Subcutaneous abdominal adipose tissue (tissue), 5 donors: ENCODE measurements around the gene SERPINB6.
"Not testable (repeated sequence)": the region's sequence is repeated elsewhere in the genome, so short reads cannot be mapped to it uniquely, and the experiment has no call there.

Source experiments
- H3K27ac ChIP-seq: one replicate; pipeline ENCODE4 v1.7.0; 2013; ENCODE audit warnings: low read depth, mild to moderate bottlenecking, inconsistent platforms, low read length, moderate library complexity
- H3K27me3 ChIP-seq, 5 donors: one replicate each; pipeline ENCODE4 v1.7.0; 2013; ENCODE audit warnings: low read length in 5 of 5, inconsistent platforms in 1 of 5; ENCODE audit not compliant: control insufficient read depth in 5 of 5, insufficient read depth in 4 of 5
- H3K36me3 ChIP-seq, 5 donors: one replicate each; pipeline ENCODE4 v1.7.0; 2013; ENCODE audit warnings: low read length in 5 of 5; ENCODE audit not compliant: control insufficient read depth in 5 of 5, insufficient read depth in 5 of 5
- H3K4me1 ChIP-seq, 5 donors: one replicate each; pipeline ENCODE4 v1.7.0; 2013; ENCODE audit warnings: low read length in 5 of 5, mild to moderate bottlenecking in 3 of 5, moderate library complexity in 1 of 5; ENCODE audit not compliant: control insufficient read depth in 5 of 5, insufficient read depth in 5 of 5
- H3K4me3 ChIP-seq, 5 donors: one replicate each; pipeline ENCODE4 v1.7.0; 2013; ENCODE audit warnings: low read length in 5 of 5, low read depth in 1 of 5
- H3K9ac ChIP-seq, 5 donors: one replicate each; pipeline ENCODE4 v1.7.0; 2013; ENCODE audit warnings: low read length in 5 of 5, mild to moderate bottlenecking in 4 of 5, moderate library complexity in 3 of 5
- H3K9me3 ChIP-seq, 5 donors: one replicate each; pipeline ENCODE4 v1.7.0; 2013; ENCODE audit warnings: low read length in 5 of 5; ENCODE audit not compliant: control insufficient read depth in 5 of 5
- donor health status: healthy.
- donor health status: healthy.
- donor health status: healthy.
- donor health status: healthy.
- donor health status: healthy.

The SERPINB6 gene

DNA sequence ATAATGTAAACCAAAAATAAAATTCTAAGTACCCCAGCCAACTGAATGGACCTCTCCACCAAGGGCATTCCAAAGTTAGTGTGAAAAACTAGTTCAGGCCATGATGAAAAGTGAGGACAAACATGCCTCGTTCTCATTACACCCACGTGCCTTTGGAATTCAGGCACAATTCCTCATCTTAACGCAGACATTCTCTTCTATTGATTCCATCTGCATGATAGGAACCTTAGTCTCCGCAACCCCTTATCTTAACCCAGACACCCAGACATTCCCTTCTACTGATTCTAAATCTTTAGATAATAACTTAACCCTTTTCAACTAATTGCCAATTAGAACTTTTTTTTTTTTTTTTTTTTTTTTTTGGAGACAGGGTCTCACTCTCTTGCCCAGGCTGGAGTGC, 7.6 kb upstream of the SERPINB6 start:
- H3K27me3 ChIP-seq, result peaks cover 0 to 3% (median 0%) of the 10 kb centered on the region in 5 donors
- no peaks in the 10 kb centered on the region for H3K9me3 ChIP-seq
- H3K9ac ChIP-seq, result no peak overlapping the region
- peaks cover 4 to 35% (median 22%) of the 10 kb centered on the region in 5 donors for H3K4me1 ChIP-seq
- H3K4me3 ChIP-seq, result no peak overlapping the region
- no peaks in the 10 kb centered on the region for H3K36me3 ChIP-seq
- no peak overlapping the region for H3K27ac ChIP-seq

DNA sequence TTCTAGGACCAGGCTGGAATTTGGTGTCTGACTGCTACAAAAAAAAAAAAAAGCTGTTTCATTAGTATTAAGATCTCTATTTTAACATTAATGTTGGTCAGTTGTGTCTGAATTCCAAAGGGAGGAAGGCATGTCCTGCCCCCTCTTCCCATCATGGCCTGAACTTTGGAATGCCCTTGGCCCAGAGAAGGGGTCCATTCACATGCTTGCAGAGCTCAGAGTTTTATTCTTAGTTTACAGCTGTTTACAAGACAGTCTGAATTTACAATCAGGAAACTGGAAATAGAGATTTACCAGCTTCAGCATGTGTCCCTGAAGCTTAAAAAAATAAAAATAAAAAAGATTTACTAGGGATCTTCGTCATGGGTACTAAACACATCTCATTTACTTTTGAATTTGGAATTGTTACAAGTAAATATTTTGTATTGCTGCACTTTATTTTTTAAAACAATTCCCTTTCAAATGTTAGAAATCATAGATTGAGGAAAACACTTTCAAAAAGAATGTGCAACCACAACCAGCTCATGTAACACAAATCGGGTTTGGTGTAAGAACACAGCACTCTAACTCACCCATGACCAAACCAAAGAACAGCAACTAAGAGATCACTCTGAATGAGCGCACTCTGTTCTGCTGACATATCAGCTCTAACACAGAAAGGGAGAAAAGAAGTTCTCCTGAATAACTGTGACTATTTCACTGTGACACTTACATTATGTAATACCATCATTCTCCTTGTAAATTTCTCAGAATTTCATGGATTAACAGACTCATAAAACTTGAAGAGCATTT, 6.6 kb upstream of the SERPINB6 start:
- H3K9me3 ChIP-seq, result no peaks in the 10 kb centered on the region
- H3K27ac ChIP-seq, result no peak overlapping the region
- H3K9ac ChIP-seq, result no peak overlapping the region
- no peaks in the 10 kb centered on the region for H3K36me3 ChIP-seq
- H3K4me1 ChIP-seq, result peaks cover 4 to 35% (median 22%) of the 10 kb centered on the region in 5 donors
- H3K4me3 ChIP-seq, result no peak overlapping the region
- peaks cover 0 to 3% (median 0%) of the 10 kb centered on the region in 5 donors for H3K27me3 ChIP-seq

DNA sequence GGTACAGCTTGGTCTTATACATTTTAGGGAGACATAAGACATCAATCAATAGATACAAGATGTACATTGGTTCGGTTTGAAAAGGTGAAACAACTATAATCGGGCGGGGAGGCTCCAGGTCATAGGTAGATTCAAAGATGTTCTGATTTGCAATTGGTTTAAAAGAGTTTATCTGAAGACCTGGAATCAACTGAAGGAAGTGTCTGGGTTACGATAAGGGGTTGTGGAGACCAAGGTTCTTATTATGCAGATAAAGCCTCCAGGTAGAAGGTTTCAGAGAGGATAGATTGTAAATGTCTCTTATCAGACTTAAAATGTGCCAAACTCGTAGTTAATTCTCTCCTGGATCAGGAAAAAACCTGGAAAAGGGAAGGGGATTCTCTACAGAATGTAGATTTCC, 5.9 kb upstream of the SERPINB6 start:
- Histone ChIP-seq H3K9ac (no peak overlapping the region), H3K36me3 (no peaks in the 10 kb centered on the region), H3K4me1 (peaks cover 4 to 29% (median 18%) of the 10 kb centered on the region in 5 donors), H3K27me3 (peaks cover 0 to 3% (median 0%) of the 10 kb centered on the region in 5 donors), H3K4me3 (no peak overlapping the region), H3K27ac (no peak overlapping the region), H3K9me3 (no peaks in the 10 kb centered on the region)

DNA sequence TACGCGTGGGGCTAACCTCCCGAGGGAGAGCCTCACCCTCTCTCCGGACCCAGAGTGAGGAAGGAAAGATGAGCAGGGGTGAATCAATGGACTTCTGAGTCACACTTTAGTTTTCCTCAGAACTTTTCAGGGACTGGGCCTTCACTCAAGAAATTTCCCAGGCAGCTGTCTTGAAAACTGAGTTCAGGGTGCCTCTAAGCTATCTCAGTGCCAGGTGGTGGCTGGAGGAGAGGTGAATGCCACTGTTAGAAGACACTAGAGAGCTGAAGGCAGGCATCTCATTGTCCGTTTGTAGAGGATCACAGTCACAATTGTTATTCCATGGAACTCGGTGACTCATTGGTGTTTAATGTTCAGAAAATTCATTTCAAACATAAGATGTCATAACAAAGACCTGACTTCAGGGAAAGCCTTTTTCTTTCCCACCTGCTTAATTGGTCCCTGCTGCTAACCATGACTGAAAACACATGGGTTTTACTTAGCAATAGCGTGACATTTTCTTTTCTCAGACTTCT, 5.3 kb upstream of the SERPINB6 start:
- Histone ChIP-seq H3K4me1 (peaks cover 3 to 27% (median 16%) of the 10 kb centered on the region in 5 donors), H3K4me3 (no peak overlapping the region), H3K9me3 (no peaks in the 10 kb centered on the region), H3K27me3 (peaks cover 0 to 2% (median 0%) of the 10 kb centered on the region in 5 donors), H3K36me3 (no peaks in the 10 kb centered on the region), H3K9ac (no peak overlapping the region), H3K27ac (no peak overlapping the region)

DNA sequence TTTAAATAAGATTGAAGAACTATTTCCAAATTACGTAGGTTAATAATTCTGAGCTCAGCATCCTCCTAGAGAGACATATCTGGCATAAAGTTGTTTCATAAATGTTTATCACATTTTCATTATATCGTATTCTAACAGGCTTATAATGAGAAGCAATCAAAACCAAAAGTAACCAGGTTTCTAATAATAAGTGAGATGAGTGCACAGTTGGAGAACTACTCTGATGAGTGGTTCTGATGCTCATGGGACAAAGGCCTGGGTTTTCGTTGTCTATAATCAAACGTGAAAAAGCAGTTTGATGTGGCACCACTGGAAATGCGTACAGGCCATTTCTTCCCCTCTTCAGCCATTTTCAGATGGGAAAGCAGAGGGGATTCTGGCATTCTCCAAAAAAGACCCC, 4.7 kb upstream of the SERPINB6 start:
- Histone ChIP-seq H3K9me3 (no peaks in the 10 kb centered on the region), H3K4me1 (peaks cover 0 to 22% (median 12%) of the 10 kb centered on the region in 5 donors), H3K27ac (no peak overlapping the region), H3K4me3 (no peak overlapping the region), H3K9ac (no peak overlapping the region), H3K36me3 (no peaks in the 10 kb centered on the region), H3K27me3 (no peaks in the 10 kb centered on the region)

DNA sequence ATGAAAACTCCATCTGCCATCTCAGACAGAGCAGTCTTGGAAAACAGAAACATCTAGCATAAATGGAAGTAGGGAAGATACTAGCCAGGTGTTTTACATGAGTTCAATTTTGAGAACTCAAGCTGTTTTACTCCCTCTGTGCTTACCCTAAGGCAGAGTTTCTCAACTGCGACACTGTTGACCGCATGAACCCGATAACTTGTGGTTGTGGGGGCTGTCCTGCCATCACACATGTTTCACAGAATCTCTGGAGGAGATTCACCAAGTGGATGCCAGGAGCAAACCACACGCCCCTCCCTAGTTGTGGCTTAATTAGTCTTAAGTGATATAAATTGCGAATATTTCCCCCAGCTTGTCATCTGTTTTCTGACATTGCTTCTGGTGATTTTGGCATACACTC, 2.3 kb upstream of the SERPINB6 start:
- no peaks in the 10 kb centered on the region for H3K27me3 ChIP-seq
- no peak overlapping the region for H3K27ac ChIP-seq
- H3K9me3 ChIP-seq, result no peaks in the 10 kb centered on the region
- no peak overlapping the region for H3K9ac ChIP-seq
- peaks cover 4 to 25% (median 22%) of the 10 kb centered on the region in 5 donors for H3K4me1 ChIP-seq
- no peaks in the 10 kb centered on the region for H3K36me3 ChIP-seq
- H3K4me3 ChIP-seq, result no peak overlapping the region

DNA sequence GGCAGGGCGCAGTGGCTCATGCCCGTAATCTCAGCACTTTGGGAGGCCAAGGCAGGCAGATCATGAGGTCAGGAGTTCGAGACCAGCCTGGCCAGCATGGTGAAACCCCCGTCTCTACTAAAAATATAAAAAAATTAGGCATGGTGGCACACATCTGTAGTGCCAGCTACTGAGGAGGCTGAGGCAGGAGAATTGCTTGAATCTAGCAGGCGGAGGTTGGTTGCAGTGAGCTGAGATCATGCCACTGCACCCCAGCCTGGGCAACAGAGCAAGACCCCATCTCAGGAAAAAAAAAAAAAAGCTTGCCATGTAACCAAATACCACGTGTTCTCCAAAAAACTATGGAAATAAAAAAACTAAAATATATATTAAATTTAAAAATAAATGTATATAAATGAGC, 1.8 kb upstream of the SERPINB6 start:
- H3K36me3 ChIP-seq, H3K27me3 ChIP-seq, H3K27ac ChIP-seq, H3K9ac ChIP-seq, H3K9me3 ChIP-seq, H3K4me3 ChIP-seq: not testable (repeated sequence)
- peaks cover 4 to 25% (median 22%) of the 10 kb centered on the region in 5 donors for H3K4me1 ChIP-seq

DNA sequence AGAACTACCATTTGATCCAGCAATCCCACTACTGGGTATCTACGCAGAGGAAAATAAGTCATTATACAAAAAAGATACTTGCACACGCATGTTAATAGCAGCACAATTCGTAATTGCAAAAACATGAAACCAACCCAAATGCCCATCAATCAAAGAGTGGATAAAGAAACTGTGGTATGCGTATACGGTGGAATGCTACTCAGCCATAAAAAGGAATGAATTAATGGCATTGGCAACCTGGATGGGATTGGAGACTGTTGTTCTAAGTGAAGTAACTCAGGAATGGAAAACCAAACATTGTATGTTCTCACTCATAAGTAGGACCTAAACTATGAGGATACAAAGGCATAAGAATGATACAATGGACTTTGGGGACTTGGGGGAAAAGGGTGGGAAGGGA, 1.3 kb upstream of the SERPINB6 start:
- peaks cover 4 to 25% (median 22%) of the 10 kb centered on the region in 5 donors for H3K4me1 ChIP-seq
- H3K27ac ChIP-seq, result not testable (repeated sequence)

DNA sequence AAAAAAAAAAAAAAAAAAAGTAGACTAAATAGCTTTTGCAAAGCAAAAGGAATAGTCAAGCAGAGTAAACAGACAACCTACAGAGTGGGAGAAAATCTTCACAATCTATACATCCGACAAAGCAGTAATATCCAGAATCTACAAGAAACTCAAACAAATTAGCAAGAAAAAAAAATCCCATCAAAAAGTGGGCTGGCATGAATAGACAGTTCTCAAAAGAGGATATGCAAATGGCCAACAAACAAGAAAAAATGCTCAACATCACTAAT, 786 bp upstream of the SERPINB6 start:
- H3K4me3 ChIP-seq, result peak overlapping the region; percentile 64 to 77 (median 72)

More for the DNA sequence above, 1.3 kb upstream of the SERPINB6 start:
- H3K9me3 ChIP-seq, H3K36me3 ChIP-seq, H3K9ac ChIP-seq, H3K27me3 ChIP-seq, H3K4me3 ChIP-seq: not testable (repeated sequence)

DNA sequence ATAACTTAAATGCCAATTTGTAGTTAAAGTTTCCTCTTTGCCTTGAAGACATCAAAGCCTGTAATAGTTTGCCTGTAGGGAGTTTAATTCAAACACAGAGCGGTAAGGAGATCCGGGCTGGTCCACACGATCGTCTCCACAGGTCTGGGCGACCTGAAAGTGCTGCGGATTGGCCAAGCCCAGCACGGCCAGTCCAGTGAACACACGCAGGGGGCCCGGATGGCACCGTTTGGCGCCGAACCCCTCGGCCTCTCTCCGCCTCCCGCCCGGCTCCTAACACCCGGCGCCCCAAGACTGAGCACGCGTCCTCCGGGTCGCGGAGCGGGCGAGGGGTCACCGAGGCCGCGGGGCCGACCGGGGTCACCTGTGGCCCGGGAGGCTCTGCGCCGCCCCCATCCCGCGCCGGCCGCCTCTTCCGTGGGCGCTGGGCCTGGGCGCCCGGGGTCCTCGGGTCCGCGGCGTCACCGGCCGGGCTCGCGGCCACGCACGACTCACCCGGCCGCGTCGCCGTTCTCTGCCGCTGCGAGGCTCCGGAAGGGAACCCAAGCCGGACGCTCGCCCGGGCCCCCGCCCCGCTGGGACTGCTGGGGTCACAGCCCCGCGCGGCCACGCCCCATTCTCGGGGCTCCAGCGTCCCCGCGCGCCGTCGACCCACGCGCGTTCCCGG, 481 bp downstream of the SERPINB6 start:
- Histone ChIP-seq H3K27me3 (no peaks in the 10 kb centered on the region), H3K4me3 (peak overlapping the region; percentile 52 to 77 (median 72)), H3K9ac (peak overlapping the region; percentile 58 to 90 (median 81)), H3K4me1 (peaks cover 4 to 25% (median 23%) of the 10 kb centered on the region in 5 donors), H3K27ac (peak overlapping the region; percentile 90), H3K36me3 (no peaks in the 10 kb centered on the region), H3K9me3 (no peaks in the 10 kb centered on the region)

More for the DNA sequence above, 786 bp upstream of the SERPINB6 start:
- not testable (repeated sequence) for H3K9me3 ChIP-seq, H3K36me3 ChIP-seq, H3K27me3 ChIP-seq
- Histone ChIP-seq H3K9ac (peak overlapping the region in 4 of 5 donors; percentile 79 to 88 (median 82)), H3K4me1 (peaks cover 4 to 25% (median 22%) of the 10 kb centered on the region in 5 donors), H3K27ac (peak overlapping the region; percentile 90)
